H1 (cell line): Measurements from ENCODE around the gene C1S. TPM values are rescaled to one million over a fixed set of nuclear protein-coding genes. Genes with fewer than 3 reads are reported as not detected.

Source experiments
- CTCF ChIA-PET: fragments of 300-600 bp; sonication (Branson Sonifier 250); formaldehyde crosslinking; loops from one replicate; lab custom pipeline; 2021; ENCODE audit not compliant: partially characterized antibody; lab: Charles Lee
- POLR2A ChIA-PET: fragments of 300-600 bp; sonication (Branson Sonifier 250); formaldehyde crosslinking; loops from one replicate; lab custom pipeline; 2021; ENCODE audit warnings: inconsistent platforms; ENCODE audit not compliant: partially characterized antibody; lab: Charles Lee
- DNase-seq, 2 experiments: peaks; one replicate each; pipeline versions ENCODE4 v3.0.0 to v3.0.0-alpha.2; 2010 to 2022; ENCODE audit warnings: low spot score in 2 of 2, low read depth in 1 of 2, mixed read lengths in 1 of 2
- FAIRE-seq: peaks from 2 replicates; lab custom pipeline; 2011; peaks lifted over from hg19 to GRCh38; lab: Jason Lieb, UNC
- H2AFZ ChIP-seq: 2 replicates; pipeline ENCODE4 v1.8.1; 2012; ENCODE audit warnings: low read length, inconsistent platforms
- H2AK5ac ChIP-seq: 2 replicates; pipeline ENCODE4 v1.6.1; 2013; ENCODE audit warnings: low read depth, low read length
- H2BK120ac ChIP-seq: replicated peaks from 2 replicates; pipeline ENCODE3; 2013; ENCODE audit warnings: low read depth, low read length, inconsistent platforms
- H2BK12ac ChIP-seq: 2 replicates; pipeline ENCODE4 v1.6.1; 2013; ENCODE audit warnings: low read depth, low read length
- H2BK15ac ChIP-seq: 2 replicates; pipeline ENCODE4 v1.6.1; 2013; ENCODE audit warnings: low read length
- H2BK20ac ChIP-seq: 2 replicates; pipeline ENCODE4 v1.6.1; 2013; ENCODE audit warnings: low read length
- H2BK5ac ChIP-seq: 2 replicates; pipeline ENCODE4 v1.6.1; 2013; ENCODE audit warnings: low read depth, low read length
- H3K14ac ChIP-seq: 2 replicates; pipeline ENCODE4 v1.6.1; 2013; ENCODE audit warnings: inconsistent platforms; ENCODE audit not compliant: insufficient read length
- H3K18ac ChIP-seq: 2 replicates; pipeline ENCODE4 v1.6.1; 2013; ENCODE audit warnings: low read length; ENCODE audit errors: extremely low read depth
- H3K23ac ChIP-seq: 2 replicates; pipeline ENCODE4 v1.6.1; 2013; ENCODE audit warnings: inconsistent platforms; ENCODE audit not compliant: insufficient read length
- H3K23me2 ChIP-seq: 2 replicates; pipeline ENCODE4 v1.6.1; 2013; ENCODE audit warnings: low read depth, low read length
- H3K27ac ChIP-seq: 2 replicates; pipeline ENCODE4 v1.6.1; 2011; ENCODE audit warnings: low read depth, low read length, inconsistent platforms
- H3K27me3 ChIP-seq, 4 experiments: replicated peaks in 1 of 4; 1 replicate in 1 of 4; 2 replicates in 3 of 4; pipeline versions ENCODE4 v1.6.1 to v1.8.1; 2011 to 2013; ENCODE audit warnings: low read length in 3 of 4, mild to moderate bottlenecking in 3 of 4, inconsistent platforms in 2 of 4, mixed read lengths in 2 of 4, moderate library complexity in 1 of 4; ENCODE audit not compliant: control insufficient read depth in 3 of 4, insufficient read depth in 3 of 4; ENCODE audit errors: extremely low read depth in 1 of 4
- H3K36me3 ChIP-seq, 4 experiments: 2 replicates each; pipeline versions ENCODE4 v1.6.1 to v1.8.1; 2011 to 2013; ENCODE audit warnings: mild to moderate bottlenecking in 4 of 4, low read length in 3 of 4, moderate library complexity in 2 of 4, control low read depth in 1 of 4, inconsistent platforms in 1 of 4; ENCODE audit not compliant: insufficient read depth in 4 of 4, control insufficient read depth in 2 of 4
- H3K4ac ChIP-seq: replicated peaks from 2 replicates; pipeline ENCODE3; 2013; ENCODE audit warnings: low read length, low read depth, mixed read lengths, inconsistent platforms; ENCODE audit not compliant: insufficient read length
- H3K4me1 ChIP-seq, 4 experiments: replicated peaks in 1 of 4; 1 replicate in 1 of 4; 2 replicates in 3 of 4; pipeline versions ENCODE4 v1.6.1 to v1.8.1; 2011 to 2013; ENCODE audit warnings: low read length in 3 of 4, inconsistent platforms in 2 of 4, mixed read lengths in 1 of 4; ENCODE audit not compliant: insufficient read depth in 4 of 4, control insufficient read depth in 3 of 4
- H3K4me2 ChIP-seq, 2 experiments: 2 replicates each; pipeline versions ENCODE4 v1.6.1 to v1.8.1; 2011 to 2013; ENCODE audit warnings: low read depth in 2 of 2, low read length in 2 of 2, control low read depth in 1 of 2, inconsistent platforms in 1 of 2, mild to moderate bottlenecking in 1 of 2; ENCODE audit not compliant: insufficient read depth in 1 of 2
- H3K4me3 ChIP-seq, 4 experiments: fragments of 200-600, 300-600 bp in 1 of 4; sonication (generic), shearing (Covaris generic), sonication (Bioruptor Twin) in 1 of 4; 2 replicates each; pipeline versions ENCODE4 v1.5.1 to v1.8.1; 2011 to 2016; ENCODE audit warnings: low read length in 4 of 4, low read depth in 3 of 4, control low read depth in 2 of 4, inconsistent platforms in 2 of 4, mild to moderate bottlenecking in 2 of 4, mixed read lengths in 1 of 4, moderate library complexity in 1 of 4; ENCODE audit not compliant: insufficient read depth in 2 of 4; ENCODE audit errors: extremely low read depth in 1 of 4
- H3K56ac ChIP-seq: replicated peaks from 2 replicates; pipeline ENCODE3; 2013; ENCODE audit warnings: low read depth, mild to moderate bottlenecking, mixed read lengths, low read length, inconsistent platforms; ENCODE audit not compliant: insufficient read length
- H3K79me1 ChIP-seq: 2 replicates; pipeline ENCODE4 v1.6.1; 2013; ENCODE audit warnings: low read depth, low read length, control low read depth
- H3K79me2 ChIP-seq, 2 experiments: 2 replicates each; pipeline versions ENCODE4 v1.6.1 to v1.8.1; 2012 to 2013; ENCODE audit warnings: low read length in 2 of 2, mild to moderate bottlenecking in 2 of 2, inconsistent platforms in 1 of 2; ENCODE audit not compliant: insufficient read depth in 2 of 2, control insufficient read depth in 1 of 2
- H3K9ac ChIP-seq, 4 experiments: replicated peaks in 1 of 4; 1 replicate in 1 of 4; 2 replicates in 3 of 4; pipeline versions ENCODE4 v1.6.1 to v1.8.1; 2011 to 2013; ENCODE audit warnings: low read depth in 3 of 4, low read length in 3 of 4, control low read depth in 2 of 4, mild to moderate bottlenecking in 2 of 4, moderate library complexity in 2 of 4, inconsistent platforms in 1 of 4; ENCODE audit errors: extremely low read depth in 1 of 4
- H3K9me3 ChIP-seq, 2 experiments: 2 replicates each; pipeline versions ENCODE4 v1.6.1 to v1.8.1; 2012 to 2013; ENCODE audit warnings: mild to moderate bottlenecking in 2 of 2, moderate library complexity in 2 of 2, control low read depth in 1 of 2, inconsistent platforms in 1 of 2, low read depth in 1 of 2, low read length in 1 of 2, mixed read lengths in 1 of 2; ENCODE audit not compliant: insufficient read depth in 2 of 2
- H4K20me1 ChIP-seq, 2 experiments: replicated peaks in 1 of 2; 2 replicates each; pipeline versions ENCODE3 to v1.8.1; 2011 to 2013; ENCODE audit warnings: inconsistent platforms in 2 of 2, low read length in 2 of 2, mild to moderate bottlenecking in 1 of 2; ENCODE audit not compliant: insufficient read depth in 2 of 2, control insufficient read depth in 1 of 2
- H4K5ac ChIP-seq: 2 replicates; pipeline ENCODE4 v1.6.1; 2013; ENCODE audit warnings: low read length, low read depth, mixed read lengths, inconsistent platforms; ENCODE audit not compliant: insufficient read length
- H4K8ac ChIP-seq: 2 replicates; pipeline ENCODE4 v1.8.0; 2013; ENCODE audit warnings: mild to moderate bottlenecking, moderate library complexity, low read length, inconsistent platforms; ENCODE audit not compliant: insufficient read depth; ENCODE audit errors: extremely low read depth
- H4K91ac ChIP-seq: replicated peaks from 2 replicates; pipeline ENCODE3; 2013; ENCODE audit warnings: low read length, mixed read lengths, inconsistent platforms; ENCODE audit not compliant: insufficient read length
- BRCA1 ChIP-seq: IDR thresholded peaks from 2 replicates; pipeline ENCODE4 v1.6.1; 2012; ENCODE audit warnings: low read depth, low read length, improper control_type of control experiment
- EP300 ChIP-seq, 2 experiments: IDR thresholded peaks; 1 replicate in 1 of 2; 2 replicates in 1 of 2; pipeline ENCODE4 v1.6.1; 2011 to 2012; ENCODE audit warnings: low read depth in 2 of 2, low read length in 2 of 2, mild to moderate bottlenecking in 2 of 2, borderline replicate concordance in 1 of 2, inconsistent platforms in 1 of 2, moderate library complexity in 1 of 2
- FOSL1 ChIP-seq: IDR thresholded peaks from 2 replicates; pipeline ENCODE4 v1.6.1; 2011; ENCODE audit warnings: mild to moderate bottlenecking, low read depth, low read length, moderate library complexity; ENCODE audit not compliant: insufficient read depth
- GABPA ChIP-seq: IDR thresholded peaks from 2 replicates; pipeline ENCODE4 v1.6.1; 2011; ENCODE audit warnings: mild to moderate bottlenecking, low read length, moderate library complexity, borderline replicate concordance; ENCODE audit not compliant: insufficient read depth
- HDAC2 ChIP-seq, 2 experiments: fragments of 300-600 bp in 1 of 2; sonication (generic) in 1 of 2; IDR thresholded peaks; 2 replicates each; pipeline ENCODE4 v1.6.1; 2011 to 2012; ENCODE audit warnings: low read depth in 2 of 2, low read length in 2 of 2, mild to moderate bottlenecking in 2 of 2, moderate library complexity in 2 of 2, borderline replicate concordance in 1 of 2, inconsistent platforms in 1 of 2
- WGBS, 2 experiments: shearing (Covaris generic) in 1 of 2; methylation state at CpG; one replicate each; pipeline versions ENCODE4 v1.1.6 to v1.1.7; 2013 to 2015; ENCODE audit warnings: low lambda C conversion rate in 2 of 2, mixed read lengths in 2 of 2, inconsistent platforms in 1 of 2, low coverage in 1 of 2, missing lambda C conversion rate in 1 of 2; ENCODE audit not compliant: insufficient replicate concordance in 2 of 2, insufficient coverage in 1 of 2, insufficient read length in 1 of 2; ENCODE audit errors: extremely low coverage in 1 of 2, missing lambda C conversion rate in 1 of 2; 5-methylcytosine and 5-hydroxymethylcytosine counted together
- polyA plus RNA-seq, 7 experiments: library from polyadenylated mRNA; depleted of rRNA in 3 of 7; stranded (reverse) in 5 of 7; unstranded in 2 of 7; fragments of >200 nt in 5 of 7; fragments of 200-250 nt in 2 of 7; gene quantifications; 1 replicate in 5 of 7; 2 replicates in 1 of 7; 4 replicates in 1 of 7; pipeline versions ENCODE4 v1.2.1 to v1.2.3, GENCODE V29; 2011 to 2013; ENCODE audit warnings: missing spikeins in 2 of 7, mixed read lengths in 2 of 7
- total RNA-seq: library from RNA; stranded (reverse); fragmentation: NEBNext Ultra II Directional; extraction: Animal tissue kit (Norgen Biotek cat#: 25700); gene quantifications from 2 replicates; pipeline ENCODE4 v1.2.1, GENCODE V29; 2021
- TF ChIP-seq, protein P1 (sequence below), 3 experiments: IDR thresholded peaks; 1 replicate in 2 of 3; 2 replicates in 1 of 3; pipeline versions ENCODE4 v1.5.1 to v1.6.1; 2011; ENCODE audit warnings: low read length in 3 of 3, mild to moderate bottlenecking in 3 of 3, inconsistent platforms in 2 of 3, low read depth in 1 of 3, moderate library complexity in 1 of 3; ENCODE audit not compliant: insufficient read depth in 1 of 3; ENCODE audit errors: control extremely low read depth in 1 of 3

Gene C1S
- total and polyA plus RNA-seq, 2 of the 8 experiments (the other 6 are each of a cell fraction or from before 2014, with no cell fraction given) = 4.4 to 7.3 TPM

GRCh38 chr12:7058163-7058845, 2.2 kb upstream of the C1S start:
- 84% methylated on average over 3 of the region's 3 CpGs; no CpG with 5 or more reads in 1 of the 2 experiments for WGBS, 2 experiments
- Histone ChIP-seq H3K4me3 (no peak overlapping the region), H3K9ac (no peak overlapping the region), H3K14ac (no peak overlapping the region), H2BK5ac (no peak overlapping the region), H3K4ac (no peak overlapping the region), H3K9me3 (no peaks in the 10 kb centered on the region), H2BK15ac (no peak overlapping the region), H4K20me1 (no peaks in the 10 kb centered on the region), H3K4me1 (peaks cover 0 to 5% (median 2%) of the 10 kb centered on the region in 4 experiments; a peak in 3 of 7 replicates), H2AK5ac (no peak overlapping the region), H3K27ac (no peak overlapping the region), H4K91ac (no peak overlapping the region), H2BK20ac (no peak overlapping the region), H3K18ac (no peak overlapping the region), H3K23me2 (no peaks in the 10 kb centered on the region), H3K79me2 (no peaks in the 10 kb centered on the region), H3K79me1 (no peaks in the 10 kb centered on the region), H2BK12ac (no peak overlapping the region), H3K27me3 (no peaks in the 10 kb centered on the region), H3K56ac (no peak overlapping the region), H4K8ac (no peak overlapping the region), H3K4me2 (no peak overlapping the region), H2AFZ (no peak overlapping the region), H2BK120ac (no peak overlapping the region), H3K36me3 (no peaks in the 10 kb centered on the region), H3K23ac (no peak overlapping the region), H4K5ac (no peak overlapping the region)
- DNase-seq = no peak
- POLR2A ChIA-PET = interaction anchor here (1.2 to 1.8 kb wide), 3 partner anchors 31 to 114 kb away, joined by 3 to 4 read pairs (median 3); no protein-coding TSS in a partner anchor
- CTCF ChIA-PET = interaction anchor here (0.6 to 6.7 kb wide), 14 partner anchors 10 to 130 kb away, joined by 3 to 58 read pairs (median 6); partner anchors contain the start of genes C1R and C1RL
- TF ChIP-seq EP300 (IDR thresholded peaks at IDR 0.05; ENCODE audit: borderline replicate concordance in 1 of 2, low read depth in 2 of 2, low read length in 2 of 2) (no peak), HDAC2 (IDR thresholded peaks at IDR 0.05; ENCODE audit: borderline replicate concordance in 1 of 2, low read depth in 2 of 2, low read length in 2 of 2) (no peak), BRCA1 (no peak), GABPA (no peak), FOSL1 (no peak)
- TF ChIP-seq, protein P1, sequence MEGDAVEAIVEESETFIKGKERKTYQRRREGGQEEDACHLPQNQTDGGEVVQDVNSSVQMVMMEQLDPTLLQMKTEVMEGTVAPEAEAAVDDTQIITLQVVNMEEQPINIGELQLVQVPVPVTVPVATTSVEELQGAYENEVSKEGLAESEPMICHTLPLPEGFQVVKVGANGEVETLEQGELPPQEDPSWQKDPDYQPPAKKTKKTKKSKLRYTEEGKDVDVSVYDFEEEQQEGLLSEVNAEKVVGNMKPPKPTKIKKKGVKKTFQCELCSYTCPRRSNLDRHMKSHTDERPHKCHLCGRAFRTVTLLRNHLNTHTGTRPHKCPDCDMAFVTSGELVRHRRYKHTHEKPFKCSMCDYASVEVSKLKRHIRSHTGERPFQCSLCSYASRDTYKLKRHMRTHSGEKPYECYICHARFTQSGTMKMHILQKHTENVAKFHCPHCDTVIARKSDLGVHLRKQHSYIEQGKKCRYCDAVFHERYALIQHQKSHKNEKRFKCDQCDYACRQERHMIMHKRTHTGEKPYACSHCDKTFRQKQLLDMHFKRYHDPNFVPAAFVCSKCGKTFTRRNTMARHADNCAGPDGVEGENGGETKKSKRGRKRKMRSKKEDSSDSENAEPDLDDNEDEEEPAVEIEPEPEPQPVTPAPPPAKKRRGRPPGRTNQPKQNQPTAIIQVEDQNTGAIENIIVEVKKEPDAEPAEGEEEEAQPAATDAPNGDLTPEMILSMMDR (IDR thresholded peaks at IDR 0.05; ENCODE audit: control extremely low read depth in 1 of 3, insufficient read depth in 1 of 3, low read depth in 1 of 3, low read length in 3 of 3) = no peak
- FAIRE-seq = no peak
